GM18505 (cell line): Measurements from ENCODE around the gene ZNF277.
"Not testable (repeated sequence)": the region's sequence is repeated elsewhere in the genome, so short reads cannot be mapped to it uniquely, and the experiment has no call there.

Source experiments
- ATAC-seq: cut with Tn5 transposase; IDR thresholded peaks from one replicate; pipeline ENCODE4 v1.9.1; 2021; ENCODE audit not compliant: unreplicated experiment
- POLR2A ChIP-seq: IDR thresholded peaks from 4 replicates; pipeline ENCODE4 v1.6.1; 2011; ENCODE audit warnings: borderline replicate concordance; ENCODE audit not compliant: insufficient read depth, insufficient read length; ENCODE audit errors: extremely low read depth

ZNF277 gene

GRCh38 chr7:112288301-112288700, 81.8 kb downstream of the ZNF277 start:
- no peak for ATAC-seq
- no peak for TF ChIP-seq POLR2A

GRCh38 chr7:112290065-112290464, 83.6 kb downstream of the ZNF277 start:
- no peak for TF ChIP-seq POLR2A

GRCh38 chr7:112292162-112292561, 85.7 kb downstream of the ZNF277 start:
- TF ChIP-seq POLR2A, result no peak
- no peak for ATAC-seq

More at GRCh38 chr7:112290065-112290464, 83.6 kb downstream of the ZNF277 start:
- ATAC-seq, result no peak

- no peak for ATAC-seq
These were observed 86.9 kb downstream of the ZNF277 start for GRCh38 chr7:112293416-112293815.

GRCh38 chr7:112296432-112296831, 89.9 kb downstream of the ZNF277 start:
- no peak for ATAC-seq
- TF ChIP-seq POLR2A, result no peak

More at GRCh38 chr7:112293416-112293815, 86.9 kb downstream of the ZNF277 start:
- no peak for TF ChIP-seq POLR2A

GRCh38 chr7:112297681-112298080, 91.2 kb downstream of the ZNF277 start:
- ATAC-seq, result no peak
- TF ChIP-seq POLR2A, result no peak

- TF ChIP-seq POLR2A, result no peak
- ATAC-seq, result no peak
These were observed 92.1 kb downstream of the ZNF277 start for GRCh38 chr7:112298543-112299100.

GRCh38 chr7:112300072-112300471, 93.6 kb downstream of the ZNF277 start:
- no peak for TF ChIP-seq POLR2A
- ATAC-seq, result no peak

GRCh38 chr7:112300831-112301407, 94.4 kb downstream of the ZNF277 start:
- ATAC-seq, result no peak
- no peak for TF ChIP-seq POLR2A

- ATAC-seq, result no peak
- no peak for TF ChIP-seq POLR2A
These were observed 96.1 kb downstream of the ZNF277 start for GRCh38 chr7:112302566-112302965.

GRCh38 chr7:112306903-112307302, 100.4 kb downstream of the ZNF277 start:
- no peak for TF ChIP-seq POLR2A
- ATAC-seq, result no peak

GRCh38 chr7:112307506-112307905, 101.0 kb downstream of the ZNF277 start:
- no peak for ATAC-seq
- no peak for TF ChIP-seq POLR2A

GRCh38 chr7:112308974-112309373, 102.5 kb downstream of the ZNF277 start:
- ATAC-seq, result no peak
- TF ChIP-seq POLR2A, result no peak

- not testable (repeated sequence) for ATAC-seq
These were observed 110.3 kb downstream of the ZNF277 start for GRCh38 chr7:112316803-112317202.

- ATAC-seq, result no peak
These were observed 115.6 kb downstream of the ZNF277 start for GRCh38 chr7:112322070-112322469.

More at GRCh38 chr7:112322070-112322469, 115.6 kb downstream of the ZNF277 start:
- no peak for TF ChIP-seq POLR2A
